H1 (cell line): ENCODE data around the gene SEPTIN1. TPM values are rescaled to one million over a fixed set of nuclear protein-coding genes. Genes with fewer than 3 reads are reported as not detected.

ENCODE experiments used
- GTF2F1 ChIP-seq: IDR thresholded peaks from 2 replicates; pipeline ENCODE4 v1.6.1; 2012; ENCODE audit warnings: low read depth, low read length, improper control_type of control experiment, borderline replicate concordance
- HDAC2 ChIP-seq, 2 experiments: fragments of 300-600 bp in 1 of 2; sonication (generic) in 1 of 2; IDR thresholded peaks; 2 replicates each; pipeline ENCODE4 v1.6.1; 2011 to 2012; ENCODE audit warnings: low read depth in 2 of 2, low read length in 2 of 2, mild to moderate bottlenecking in 2 of 2, moderate library complexity in 2 of 2, borderline replicate concordance in 1 of 2, inconsistent platforms in 1 of 2
- SAP30 ChIP-seq: fragments of 300-600 bp; sonication (generic); IDR thresholded peaks from 2 replicates; pipeline ENCODE4 v1.7.1; 2012; ENCODE audit warnings: low read length, moderate library complexity, mild to moderate bottlenecking, inconsistent platforms; ENCODE audit not compliant: insufficient read depth, insufficient replicate concordance
- polyA plus RNA-seq, 7 experiments: library from polyadenylated mRNA; depleted of rRNA in 3 of 7; stranded (reverse) in 5 of 7; unstranded in 2 of 7; fragments of >200 nt in 5 of 7; fragments of 200-250 nt in 2 of 7; gene quantifications; 1 replicate in 5 of 7; 2 replicates in 1 of 7; 4 replicates in 1 of 7; pipeline versions ENCODE4 v1.2.1 to v1.2.3, GENCODE V29; 2011 to 2013; ENCODE audit warnings: missing spikeins in 2 of 7, mixed read lengths in 2 of 7
- total RNA-seq: library from RNA; stranded (reverse); fragmentation: NEBNext Ultra II Directional; extraction: Animal tissue kit (Norgen Biotek cat#: 25700); gene quantifications from 2 replicates; pipeline ENCODE4 v1.2.1, GENCODE V29; 2021
- TF ChIP-seq, protein P1 (sequence below): fragments of 300-600 bp; sonication (generic); IDR thresholded peaks from 2 replicates; pipeline ENCODE4 v1.7.1; 2012; ENCODE audit warnings: low read length, moderate library complexity, mild to moderate bottlenecking, inconsistent platforms; ENCODE audit not compliant: insufficient replicate concordance
- TF ChIP-seq, protein P2 (sequence below): IDR thresholded peaks from 2 replicates; pipeline ENCODE4 v1.6.1; 2011; ENCODE audit warnings: low read length, improper control_type of control experiment

The SEPTIN1 gene
- total and polyA plus RNA-seq, 2 of the 8 experiments (the other 6 are each of a cell fraction or from before 2014, with no cell fraction given), result 0.24 to 1.4 TPM

DNA sequence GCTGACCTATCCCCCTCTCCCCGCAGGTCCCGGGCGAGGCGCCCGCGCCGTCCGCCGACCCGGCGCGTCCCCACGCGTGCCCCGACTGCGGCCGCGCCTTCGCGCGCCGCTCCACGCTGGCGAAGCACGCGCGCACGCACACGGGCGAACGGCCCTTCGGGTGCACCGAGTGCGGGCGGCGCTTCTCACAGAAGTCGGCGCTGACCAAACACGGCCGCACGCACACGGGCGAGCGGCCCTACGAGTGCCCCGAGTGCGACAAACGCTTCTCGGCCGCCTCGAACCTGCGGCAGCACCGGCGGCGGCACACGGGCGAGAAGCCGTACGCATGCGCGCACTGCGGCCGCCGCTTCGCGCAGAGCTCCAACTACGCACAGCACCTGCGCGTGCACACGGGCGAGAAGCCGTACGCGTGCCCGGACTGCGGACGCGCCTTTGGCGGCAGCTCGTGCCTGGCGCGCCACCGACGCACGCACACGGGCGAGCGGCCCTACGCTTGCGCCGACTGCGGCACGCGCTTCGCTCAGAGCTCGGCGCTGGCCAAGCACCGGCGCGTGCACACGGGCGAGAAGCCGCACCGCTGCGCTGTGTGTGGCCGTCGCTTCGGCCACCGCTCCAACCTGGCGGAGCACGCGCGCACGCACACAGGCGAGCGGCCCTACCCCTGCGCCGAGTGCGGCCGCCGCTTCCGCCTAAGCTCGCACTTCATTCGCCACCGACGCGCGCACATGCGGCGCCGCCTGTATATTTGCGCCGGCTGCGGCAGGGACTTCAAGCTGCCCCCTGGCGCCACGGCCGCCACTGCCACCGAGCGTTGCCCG is 35.4 kb upstream of the SEPTIN1 start (continued):
- TF ChIP-seq HDAC2 (IDR thresholded peaks at IDR 0.05; ENCODE audit: borderline replicate concordance in 1 of 2, low read depth in 2 of 2, low read length in 2 of 2), result no peak
- TF ChIP-seq, protein P1, sequence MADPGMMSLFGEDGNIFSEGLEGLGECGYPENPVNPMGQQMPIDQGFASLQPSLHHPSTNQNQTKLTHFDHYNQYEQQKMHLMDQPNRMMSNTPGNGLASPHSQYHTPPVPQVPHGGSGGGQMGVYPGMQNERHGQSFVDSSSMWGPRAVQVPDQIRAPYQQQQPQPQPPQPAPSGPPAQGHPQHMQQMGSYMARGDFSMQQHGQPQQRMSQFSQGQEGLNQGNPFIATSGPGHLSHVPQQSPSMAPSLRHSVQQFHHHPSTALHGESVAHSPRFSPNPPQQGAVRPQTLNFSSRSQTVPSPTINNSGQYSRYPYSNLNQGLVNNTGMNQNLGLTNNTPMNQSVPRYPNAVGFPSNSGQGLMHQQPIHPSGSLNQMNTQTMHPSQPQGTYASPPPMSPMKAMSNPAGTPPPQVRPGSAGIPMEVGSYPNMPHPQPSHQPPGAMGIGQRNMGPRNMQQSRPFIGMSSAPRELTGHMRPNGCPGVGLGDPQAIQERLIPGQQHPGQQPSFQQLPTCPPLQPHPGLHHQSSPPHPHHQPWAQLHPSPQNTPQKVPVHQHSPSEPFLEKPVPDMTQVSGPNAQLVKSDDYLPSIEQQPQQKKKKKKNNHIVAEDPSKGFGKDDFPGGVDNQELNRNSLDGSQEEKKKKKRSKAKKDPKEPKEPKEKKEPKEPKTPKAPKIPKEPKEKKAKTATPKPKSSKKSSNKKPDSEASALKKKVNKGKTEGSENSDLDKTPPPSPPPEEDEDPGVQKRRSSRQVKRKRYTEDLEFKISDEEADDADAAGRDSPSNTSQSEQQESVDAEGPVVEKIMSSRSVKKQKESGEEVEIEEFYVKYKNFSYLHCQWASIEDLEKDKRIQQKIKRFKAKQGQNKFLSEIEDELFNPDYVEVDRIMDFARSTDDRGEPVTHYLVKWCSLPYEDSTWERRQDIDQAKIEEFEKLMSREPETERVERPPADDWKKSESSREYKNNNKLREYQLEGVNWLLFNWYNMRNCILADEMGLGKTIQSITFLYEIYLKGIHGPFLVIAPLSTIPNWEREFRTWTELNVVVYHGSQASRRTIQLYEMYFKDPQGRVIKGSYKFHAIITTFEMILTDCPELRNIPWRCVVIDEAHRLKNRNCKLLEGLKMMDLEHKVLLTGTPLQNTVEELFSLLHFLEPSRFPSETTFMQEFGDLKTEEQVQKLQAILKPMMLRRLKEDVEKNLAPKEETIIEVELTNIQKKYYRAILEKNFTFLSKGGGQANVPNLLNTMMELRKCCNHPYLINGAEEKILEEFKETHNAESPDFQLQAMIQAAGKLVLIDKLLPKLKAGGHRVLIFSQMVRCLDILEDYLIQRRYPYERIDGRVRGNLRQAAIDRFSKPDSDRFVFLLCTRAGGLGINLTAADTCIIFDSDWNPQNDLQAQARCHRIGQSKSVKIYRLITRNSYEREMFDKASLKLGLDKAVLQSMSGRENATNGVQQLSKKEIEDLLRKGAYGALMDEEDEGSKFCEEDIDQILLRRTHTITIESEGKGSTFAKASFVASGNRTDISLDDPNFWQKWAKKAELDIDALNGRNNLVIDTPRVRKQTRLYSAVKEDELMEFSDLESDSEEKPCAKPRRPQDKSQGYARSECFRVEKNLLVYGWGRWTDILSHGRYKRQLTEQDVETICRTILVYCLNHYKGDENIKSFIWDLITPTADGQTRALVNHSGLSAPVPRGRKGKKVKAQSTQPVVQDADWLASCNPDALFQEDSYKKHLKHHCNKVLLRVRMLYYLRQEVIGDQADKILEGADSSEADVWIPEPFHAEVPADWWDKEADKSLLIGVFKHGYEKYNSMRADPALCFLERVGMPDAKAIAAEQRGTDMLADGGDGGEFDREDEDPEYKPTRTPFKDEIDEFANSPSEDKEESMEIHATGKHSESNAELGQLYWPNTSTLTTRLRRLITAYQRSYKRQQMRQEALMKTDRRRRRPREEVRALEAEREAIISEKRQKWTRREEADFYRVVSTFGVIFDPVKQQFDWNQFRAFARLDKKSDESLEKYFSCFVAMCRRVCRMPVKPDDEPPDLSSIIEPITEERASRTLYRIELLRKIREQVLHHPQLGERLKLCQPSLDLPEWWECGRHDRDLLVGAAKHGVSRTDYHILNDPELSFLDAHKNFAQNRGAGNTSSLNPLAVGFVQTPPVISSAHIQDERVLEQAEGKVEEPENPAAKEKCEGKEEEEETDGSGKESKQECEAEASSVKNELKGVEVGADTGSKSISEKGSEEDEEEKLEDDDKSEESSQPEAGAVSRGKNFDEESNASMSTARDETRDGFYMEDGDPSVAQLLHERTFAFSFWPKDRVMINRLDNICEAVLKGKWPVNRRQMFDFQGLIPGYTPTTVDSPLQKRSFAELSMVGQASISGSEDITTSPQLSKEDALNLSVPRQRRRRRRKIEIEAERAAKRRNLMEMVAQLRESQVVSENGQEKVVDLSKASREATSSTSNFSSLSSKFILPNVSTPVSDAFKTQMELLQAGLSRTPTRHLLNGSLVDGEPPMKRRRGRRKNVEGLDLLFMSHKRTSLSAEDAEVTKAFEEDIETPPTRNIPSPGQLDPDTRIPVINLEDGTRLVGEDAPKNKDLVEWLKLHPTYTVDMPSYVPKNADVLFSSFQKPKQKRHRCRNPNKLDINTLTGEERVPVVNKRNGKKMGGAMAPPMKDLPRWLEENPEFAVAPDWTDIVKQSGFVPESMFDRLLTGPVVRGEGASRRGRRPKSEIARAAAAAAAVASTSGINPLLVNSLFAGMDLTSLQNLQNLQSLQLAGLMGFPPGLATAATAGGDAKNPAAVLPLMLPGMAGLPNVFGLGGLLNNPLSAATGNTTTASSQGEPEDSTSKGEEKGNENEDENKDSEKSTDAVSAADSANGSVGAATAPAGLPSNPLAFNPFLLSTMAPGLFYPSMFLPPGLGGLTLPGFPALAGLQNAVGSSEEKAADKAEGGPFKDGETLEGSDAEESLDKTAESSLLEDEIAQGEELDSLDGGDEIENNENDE, result no peak
- TF ChIP-seq GTF2F1, result no peak
- no peak for TF ChIP-seq SAP30
- TF ChIP-seq, protein P2, sequence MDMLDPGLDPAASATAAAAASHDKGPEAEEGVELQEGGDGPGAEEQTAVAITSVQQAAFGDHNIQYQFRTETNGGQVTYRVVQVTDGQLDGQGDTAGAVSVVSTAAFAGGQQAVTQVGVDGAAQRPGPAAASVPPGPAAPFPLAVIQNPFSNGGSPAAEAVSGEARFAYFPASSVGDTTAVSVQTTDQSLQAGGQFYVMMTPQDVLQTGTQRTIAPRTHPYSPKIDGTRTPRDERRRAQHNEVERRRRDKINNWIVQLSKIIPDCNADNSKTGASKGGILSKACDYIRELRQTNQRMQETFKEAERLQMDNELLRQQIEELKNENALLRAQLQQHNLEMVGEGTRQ, result no peak
